OCI-LY1 (cell line): Measurements from ENCODE around the gene AMH.

Experiments
- EZH2 ChIP-seq: fragments of 200-600 bp; sonication (generic), shearing (Covaris generic); IDR thresholded peaks from 2 replicates; pipeline ENCODE4 v1.8.0; 2017; ENCODE audit warnings: borderline replicate concordance, mixed run types, mild to moderate bottlenecking, antibody characterized with exemption, low read length, moderate library complexity, mixed read lengths
- TF ChIP-seq, protein P1 (sequence below): fragments of 200-600 bp; sonication (generic), shearing (Covaris generic); IDR thresholded peaks from 2 replicates; pipeline ENCODE4 v1.5.1; 2017; ENCODE audit warnings: mild to moderate bottlenecking, antibody characterized with exemption, low read length, moderate library complexity, mixed read lengths

- TF ChIP-seq, protein P1, sequence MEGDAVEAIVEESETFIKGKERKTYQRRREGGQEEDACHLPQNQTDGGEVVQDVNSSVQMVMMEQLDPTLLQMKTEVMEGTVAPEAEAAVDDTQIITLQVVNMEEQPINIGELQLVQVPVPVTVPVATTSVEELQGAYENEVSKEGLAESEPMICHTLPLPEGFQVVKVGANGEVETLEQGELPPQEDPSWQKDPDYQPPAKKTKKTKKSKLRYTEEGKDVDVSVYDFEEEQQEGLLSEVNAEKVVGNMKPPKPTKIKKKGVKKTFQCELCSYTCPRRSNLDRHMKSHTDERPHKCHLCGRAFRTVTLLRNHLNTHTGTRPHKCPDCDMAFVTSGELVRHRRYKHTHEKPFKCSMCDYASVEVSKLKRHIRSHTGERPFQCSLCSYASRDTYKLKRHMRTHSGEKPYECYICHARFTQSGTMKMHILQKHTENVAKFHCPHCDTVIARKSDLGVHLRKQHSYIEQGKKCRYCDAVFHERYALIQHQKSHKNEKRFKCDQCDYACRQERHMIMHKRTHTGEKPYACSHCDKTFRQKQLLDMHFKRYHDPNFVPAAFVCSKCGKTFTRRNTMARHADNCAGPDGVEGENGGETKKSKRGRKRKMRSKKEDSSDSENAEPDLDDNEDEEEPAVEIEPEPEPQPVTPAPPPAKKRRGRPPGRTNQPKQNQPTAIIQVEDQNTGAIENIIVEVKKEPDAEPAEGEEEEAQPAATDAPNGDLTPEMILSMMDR = no peak
- no peak for TF ChIP-seq EZH2
Measured at GRCh38 chr19:2246014-2246620, 3.0 kb upstream of the AMH start.
